ENCODE results near the gene PTGER2.

PTGER2 gene

DNA sequence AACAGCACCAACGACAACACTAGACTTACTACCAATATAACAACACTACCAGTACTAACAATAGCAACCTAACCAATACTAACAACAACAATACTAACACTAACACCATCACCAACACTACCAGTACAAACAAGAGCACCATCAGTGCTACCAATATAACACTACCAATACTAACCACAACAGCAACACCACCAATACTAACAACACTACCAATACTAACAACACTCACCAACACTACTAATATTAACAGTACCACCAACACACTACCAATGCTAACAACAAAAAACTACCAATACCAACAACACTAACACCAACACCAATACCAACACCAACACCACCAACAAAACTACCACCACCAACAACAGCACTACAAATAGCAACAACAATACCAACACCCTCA lies 25.1 kb downstream of the PTGER2 start:
- no peak for DNase-seq (ENCODE audit: low read depth)

DNA sequence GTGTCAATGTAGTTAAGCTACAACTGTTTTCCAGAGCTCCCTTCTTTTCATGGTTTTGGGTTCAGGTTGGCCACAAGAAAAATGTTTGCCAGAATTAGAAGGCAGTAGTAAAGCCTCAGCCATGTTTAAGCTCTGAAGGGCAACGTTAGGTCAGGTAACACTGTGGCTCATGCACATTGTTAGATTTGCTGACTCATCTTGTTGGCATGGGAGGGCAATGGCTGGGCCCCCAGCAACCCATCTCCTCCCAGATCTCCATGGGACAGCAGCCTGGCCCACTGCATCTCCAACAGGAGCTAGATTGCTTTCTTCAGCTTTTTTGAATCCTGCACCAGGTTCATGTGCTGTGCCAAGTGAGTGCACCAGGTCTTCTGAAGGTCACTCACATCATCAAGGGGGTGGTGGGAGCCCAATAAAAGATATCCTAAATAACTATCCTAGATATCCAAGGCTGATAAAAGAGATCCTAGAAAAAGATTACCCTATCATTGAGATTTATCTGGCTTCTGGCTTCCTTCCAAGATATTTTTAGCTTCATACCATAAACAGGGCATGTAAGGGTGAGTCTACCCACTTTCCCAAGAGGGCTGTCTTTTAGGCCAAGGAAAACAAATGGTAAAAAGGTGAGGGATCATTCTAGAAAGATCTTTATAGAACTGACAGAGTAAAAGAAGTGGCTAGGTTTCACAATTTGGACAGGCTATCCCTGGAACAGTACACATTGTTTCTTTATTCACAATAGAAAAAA lies 28.9 kb downstream of the PTGER2 start:
- no peak for DNase-seq (ENCODE audit: low read depth)

DNA sequence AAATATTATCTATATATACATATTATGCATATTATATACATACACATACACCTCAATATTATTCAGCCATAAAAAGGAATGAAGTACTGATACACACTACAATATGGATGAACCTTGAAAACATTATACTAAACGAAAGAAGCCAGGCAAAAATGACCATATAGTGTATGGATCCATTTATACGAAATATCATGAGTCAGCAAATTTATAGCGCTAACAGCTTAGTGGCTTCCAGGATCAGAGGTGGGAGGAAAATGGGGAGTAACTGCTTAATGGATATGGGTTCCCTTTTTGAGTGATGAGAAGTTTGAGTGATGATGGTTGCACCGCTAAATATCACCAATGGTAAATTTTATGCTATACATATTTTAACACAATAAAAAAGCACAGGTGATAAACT lies 32.7 kb downstream of the PTGER2 start:
- DNase-seq (ENCODE audit: low read depth), result no peak

DNA sequence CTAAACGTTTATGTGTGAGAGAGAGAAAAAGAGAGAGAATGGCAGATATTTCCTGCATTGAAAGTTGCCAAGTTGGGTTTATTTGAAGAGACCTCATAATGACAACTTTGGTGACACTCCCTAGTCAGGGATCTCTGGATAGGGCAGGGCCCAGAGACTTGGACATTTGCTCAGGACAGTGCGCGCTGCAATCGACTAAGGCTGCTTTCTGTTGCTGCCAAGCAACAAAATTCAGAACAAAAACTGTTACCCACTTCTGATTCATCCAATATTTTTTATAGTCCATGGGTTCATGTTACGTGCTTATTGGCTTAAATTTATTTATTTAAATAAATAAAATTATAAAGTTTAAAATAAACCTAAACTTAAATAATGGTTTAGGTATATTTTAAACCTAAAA lies 34.2 kb downstream of the PTGER2 start:
- DNase-seq (ENCODE audit: low read depth), result no peak

DNA sequence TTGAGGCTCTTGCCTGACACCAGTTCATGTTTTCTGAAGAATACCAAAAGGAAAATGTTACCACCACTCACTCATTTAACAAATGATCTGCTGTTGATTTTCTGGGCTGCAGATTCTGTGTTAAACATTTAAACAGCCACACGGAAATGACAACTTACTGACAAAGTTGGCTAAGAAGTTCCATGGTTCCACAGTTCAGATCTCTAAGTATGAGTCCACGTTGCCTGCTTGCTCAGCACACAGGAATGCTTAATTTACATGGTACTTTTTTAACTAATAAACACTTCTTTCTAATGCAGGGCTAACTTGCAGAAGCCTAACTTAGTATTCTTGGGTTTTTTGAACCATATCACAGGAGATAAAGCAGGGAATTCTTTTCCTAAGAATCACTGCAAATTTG lies 34.7 kb downstream of the PTGER2 start:
- DNase-seq (ENCODE audit: low read depth), result no peak

DNA sequence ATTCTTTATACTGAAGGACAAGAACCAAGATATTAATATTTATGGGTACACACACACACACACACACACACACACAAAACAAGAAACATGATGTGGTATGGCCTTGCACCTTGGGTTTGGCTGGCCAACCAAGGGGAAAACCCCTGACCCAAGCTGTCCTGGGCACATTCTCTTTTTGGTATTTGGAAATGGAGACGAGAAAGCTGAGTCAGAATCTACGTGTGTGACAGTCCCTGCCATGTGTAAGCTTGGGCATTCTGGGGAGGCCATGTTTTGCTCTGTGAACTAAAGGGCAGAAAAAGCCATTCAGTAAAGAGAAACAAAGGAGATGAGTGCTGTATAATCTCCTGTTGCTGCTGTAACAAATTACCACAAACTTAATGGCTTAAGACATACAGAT lies 35.6 kb downstream of the PTGER2 start:
- DNase-seq (ENCODE audit: low read depth), result no peak

DNA sequence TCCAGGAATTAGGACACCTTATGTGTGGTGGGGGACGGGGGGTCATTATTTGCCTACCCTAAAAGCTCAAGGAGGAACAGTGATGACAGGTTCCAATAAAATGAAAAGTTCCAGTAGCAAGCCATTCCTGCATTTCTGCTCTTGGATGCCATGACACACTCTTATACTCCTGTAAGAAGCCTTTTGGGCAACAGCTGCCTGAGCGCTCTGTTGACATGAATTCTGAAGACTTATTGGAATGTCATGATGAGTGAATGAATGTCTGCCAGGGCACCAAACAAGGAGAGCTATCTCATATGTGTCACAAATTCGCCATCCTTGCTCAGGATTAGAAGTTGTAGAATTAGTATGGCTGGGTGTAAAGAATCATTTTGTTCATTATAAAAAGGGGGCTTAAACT lies 36.3 kb downstream of the PTGER2 start:
- no peak for DNase-seq (ENCODE audit: low read depth)

DNA sequence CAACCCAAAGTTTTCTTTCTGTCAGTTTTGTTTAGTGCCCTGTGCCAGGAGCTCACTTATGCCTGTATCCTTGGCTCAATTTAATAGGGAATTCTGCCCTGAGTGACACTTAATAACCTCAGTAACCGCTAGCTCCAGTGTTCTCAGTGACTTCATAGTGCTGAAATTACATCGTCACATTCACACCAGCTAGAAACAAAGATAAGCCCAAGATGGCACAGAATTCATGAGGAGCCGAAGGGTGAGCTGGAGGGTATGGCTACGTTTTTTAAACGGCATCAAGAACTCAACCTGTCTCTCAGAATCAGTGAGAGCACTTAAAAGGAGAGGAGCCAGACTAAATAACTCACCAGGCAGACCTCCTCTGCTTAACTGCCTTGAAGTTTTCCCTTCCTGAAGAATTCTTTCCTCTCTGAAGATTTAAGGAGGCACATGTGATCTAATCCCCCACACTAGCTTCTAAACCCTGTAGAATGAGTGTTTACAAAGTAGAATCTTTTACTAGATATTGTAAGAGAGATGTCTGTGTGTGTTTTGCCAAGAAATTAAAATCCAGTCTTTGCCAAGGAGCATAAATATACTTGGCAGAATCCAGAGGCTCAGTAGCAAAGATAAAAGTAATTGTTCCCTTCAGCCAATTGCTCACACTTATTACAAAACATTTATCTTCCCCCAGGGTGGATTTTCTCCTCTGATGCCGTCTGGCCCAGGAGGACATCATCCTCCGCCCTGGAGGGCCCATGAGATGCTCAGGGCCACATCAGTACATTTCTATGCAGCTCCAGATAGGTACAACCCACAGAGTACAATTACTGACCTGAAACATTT lies 37.3 kb downstream of the PTGER2 start:
- no peak for DNase-seq (ENCODE audit: low read depth)

DNA sequence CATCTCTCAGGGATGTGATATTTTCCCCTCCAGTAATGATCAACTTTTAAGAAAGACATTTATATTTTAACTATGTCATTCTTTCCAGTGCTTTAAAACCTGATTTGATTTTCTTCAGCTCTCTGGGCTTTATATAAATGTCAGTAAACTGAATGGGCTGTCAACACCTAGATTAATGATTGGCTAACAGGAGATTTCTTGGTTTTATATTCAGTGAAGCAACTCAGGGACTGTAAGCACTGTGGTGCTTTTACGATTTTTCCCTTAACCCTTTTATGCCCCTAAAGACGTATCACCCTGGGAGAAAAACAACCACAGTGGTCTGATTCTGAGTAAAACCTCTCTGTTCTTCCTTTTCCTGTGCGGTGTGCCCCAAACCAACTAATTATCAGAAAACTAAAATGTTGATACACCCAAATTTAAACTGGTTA lies 38.0 kb downstream of the PTGER2 start:
- no peak for DNase-seq (ENCODE audit: low read depth)

DNA sequence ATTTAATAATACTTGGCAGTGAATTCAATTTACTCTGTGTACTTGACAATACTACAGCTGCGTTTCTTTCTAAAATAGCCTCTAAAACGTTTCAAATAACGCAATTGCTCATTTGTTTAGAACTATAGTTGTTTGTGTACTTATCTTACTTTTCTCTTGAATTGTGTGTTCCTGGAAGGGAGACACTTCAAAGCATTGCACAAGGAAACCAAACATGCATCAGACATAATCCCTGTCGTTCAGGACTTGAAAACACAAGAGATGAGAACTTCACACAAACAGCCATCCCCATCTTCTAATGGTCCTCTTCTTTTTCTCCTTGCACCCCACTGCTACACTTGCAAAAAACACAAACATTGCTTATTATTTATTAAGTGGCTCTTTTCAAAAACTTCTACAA lies 38.5 kb downstream of the PTGER2 start:
- no peak for DNase-seq (ENCODE audit: low read depth)

DNA sequence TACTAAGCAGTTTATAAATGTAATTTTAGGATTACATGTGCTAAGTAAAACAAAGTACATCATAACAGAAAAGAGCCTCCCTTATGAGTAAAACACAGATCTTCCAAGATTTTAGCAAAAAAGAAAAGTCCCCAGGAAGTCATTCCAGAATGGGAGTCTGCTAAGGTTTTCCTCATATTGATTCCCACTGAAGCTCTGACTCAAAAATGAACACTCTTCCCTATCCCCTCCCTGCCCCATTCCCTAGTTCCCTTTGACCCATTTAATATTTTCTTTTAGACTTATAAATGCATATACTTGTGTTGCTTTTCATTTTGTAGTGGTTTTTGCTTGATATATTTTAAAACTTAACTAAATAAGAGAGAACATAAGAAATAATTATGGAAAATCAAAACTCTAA lies 40.1 kb downstream of the PTGER2 start:
- no peak for DNase-seq (ENCODE audit: low read depth)

DNA sequence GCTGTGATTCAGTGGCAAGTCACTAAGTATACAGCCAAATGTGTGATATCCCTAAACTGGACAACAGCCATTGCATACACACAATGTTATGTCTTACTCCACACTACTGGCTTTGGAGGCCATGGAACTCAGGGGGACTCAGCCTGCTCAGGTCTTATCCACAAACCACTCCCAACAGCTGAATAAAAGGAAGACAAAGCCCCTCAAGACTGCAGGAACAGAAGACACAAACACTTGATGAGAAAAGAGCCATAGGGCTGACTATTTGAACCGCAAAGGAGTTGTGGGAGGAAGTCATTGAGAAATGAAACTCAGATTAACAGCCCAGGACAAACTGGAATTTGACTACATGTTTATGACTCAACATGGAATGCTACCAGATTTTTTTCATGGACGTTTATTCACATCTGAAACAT lies 40.9 kb downstream of the PTGER2 start:
- no peak for DNase-seq (ENCODE audit: low read depth)

DNA sequence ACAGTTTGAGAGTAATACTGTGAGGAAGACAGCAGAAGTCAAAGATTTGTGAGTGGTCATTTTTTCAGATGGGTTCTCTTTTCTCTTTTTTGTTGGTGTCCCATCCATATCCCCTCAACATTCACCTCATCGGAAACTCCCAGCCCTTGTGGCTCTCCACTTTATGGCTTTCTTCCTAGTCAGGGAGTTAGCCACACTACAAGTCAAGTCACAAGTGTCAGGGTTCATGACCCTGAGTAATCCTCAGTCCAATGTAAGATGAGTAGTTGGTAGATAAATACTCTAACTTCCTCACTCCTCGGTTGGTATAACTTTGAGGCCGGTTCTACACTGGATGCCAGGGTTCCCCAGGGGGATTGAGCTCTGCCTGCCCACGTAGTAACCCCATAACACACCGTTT lies 41.4 kb downstream of the PTGER2 start:
- no peak for DNase-seq (ENCODE audit: low read depth)

DNA sequence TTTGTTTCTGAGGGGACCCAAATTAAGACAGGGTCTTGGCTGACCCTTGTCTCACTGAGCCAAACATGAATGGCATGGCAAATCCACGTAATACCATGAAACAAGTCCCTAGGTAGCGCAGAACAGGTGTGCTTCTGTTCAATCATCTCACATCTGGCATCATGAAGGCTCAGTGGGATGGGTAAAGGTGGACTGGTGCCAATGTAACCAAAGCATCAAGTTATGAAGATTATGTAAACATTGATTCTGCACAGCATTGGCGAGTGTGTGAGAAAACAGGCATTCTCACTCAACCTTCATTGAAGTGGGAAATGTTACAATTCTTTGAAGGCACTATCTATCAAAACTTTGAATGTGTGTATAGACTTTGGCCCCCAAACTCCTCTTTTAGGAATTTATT lies 41.9 kb downstream of the PTGER2 start:
- no peak for DNase-seq (ENCODE audit: low read depth)

DNA sequence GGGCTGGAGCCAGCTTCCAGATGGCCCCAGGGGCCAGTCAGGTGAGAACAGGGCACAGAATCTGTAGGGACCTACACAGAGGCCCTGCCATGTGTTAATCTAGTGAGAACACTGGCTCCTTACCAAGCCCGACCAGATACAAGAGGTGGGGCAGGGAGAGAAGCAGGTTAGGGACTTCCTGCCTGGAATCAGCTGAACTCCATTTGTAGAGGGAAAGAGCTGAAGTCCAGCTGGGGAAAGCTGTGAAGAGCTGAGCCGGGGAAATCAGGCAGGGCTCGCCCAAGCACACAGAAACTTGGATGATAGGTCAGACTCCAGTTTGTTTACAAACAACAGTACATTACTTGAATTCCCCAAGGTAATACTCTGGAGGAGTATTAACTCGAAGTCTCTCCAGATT lies 46.7 kb downstream of the PTGER2 start:
- DNase-seq (ENCODE audit: low read depth), result no peak

DNA sequence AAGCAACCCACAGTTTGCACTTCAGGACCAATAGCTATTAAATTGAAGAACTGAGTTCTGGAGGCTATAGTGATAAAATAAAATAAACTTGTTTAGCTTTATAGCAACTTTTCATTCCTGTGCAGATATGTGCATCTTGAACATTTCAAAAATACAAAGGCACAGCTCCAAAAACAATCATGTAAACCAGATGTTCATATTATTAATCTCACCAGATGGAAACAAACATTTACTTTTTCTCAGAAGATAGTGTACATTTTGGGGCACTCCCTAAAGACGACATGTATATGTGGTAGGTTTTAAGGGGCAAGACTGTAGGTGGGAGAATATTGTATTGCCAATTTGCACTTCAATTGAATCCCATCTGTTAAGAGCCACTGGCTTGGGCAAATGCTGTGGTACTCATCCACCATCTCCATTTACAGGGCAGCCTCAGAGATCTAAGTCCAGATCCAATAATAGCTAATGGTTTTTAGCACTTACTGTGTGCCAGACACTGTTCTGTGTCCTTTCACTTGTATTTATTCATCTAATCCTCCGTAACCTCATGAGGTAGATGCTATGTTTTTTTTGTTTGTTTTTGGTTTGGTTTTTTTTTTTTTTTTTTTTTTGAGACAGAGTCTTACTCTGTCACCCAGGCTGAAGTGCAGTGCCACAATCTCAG lies 49.1 kb downstream of the PTGER2 start:
- no peak for DNase-seq (ENCODE audit: low read depth)

DNA sequence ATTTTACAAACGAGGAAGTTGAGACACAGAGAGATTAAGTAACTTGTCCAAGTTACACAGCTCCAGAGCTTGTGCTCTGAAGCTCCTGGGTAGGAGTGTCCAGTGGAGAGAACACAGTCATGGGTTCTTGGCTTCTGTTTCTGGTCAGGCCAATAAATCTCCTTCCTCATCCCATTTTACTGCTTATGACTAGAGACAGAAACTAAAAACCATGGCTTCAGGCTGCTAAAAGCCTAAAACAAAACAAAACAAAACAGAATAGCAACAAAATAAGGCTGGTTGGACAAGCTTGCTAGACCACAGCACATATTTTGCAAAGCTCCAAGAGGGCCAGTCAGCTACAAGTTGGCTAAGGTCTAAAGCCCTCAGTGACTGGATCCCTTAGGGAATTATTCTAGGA lies 49.8 kb downstream of the PTGER2 start:
- DNase-seq (ENCODE audit: low read depth), result no peak

DNA sequence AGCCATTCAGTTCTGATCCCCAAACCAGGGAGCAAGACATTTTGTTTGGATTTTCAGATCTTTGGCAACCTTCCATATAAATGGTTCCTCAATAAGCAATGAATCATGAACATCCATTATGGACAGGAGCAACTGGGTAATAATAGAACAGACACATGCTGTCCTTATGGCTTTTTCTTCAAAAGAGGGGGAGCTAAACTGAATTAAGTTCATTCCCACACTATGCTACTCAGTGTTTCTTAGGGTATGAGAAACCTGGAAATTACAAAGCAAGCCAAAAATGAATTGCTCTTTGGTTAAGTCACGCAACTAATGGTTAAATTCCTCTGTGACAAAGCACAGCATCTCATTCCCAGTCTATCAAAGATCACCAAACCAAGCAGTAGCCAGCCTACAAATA lies 51.0 kb downstream of the PTGER2 start:
- DNase-seq (ENCODE audit: low read depth), result no peak

DNA sequence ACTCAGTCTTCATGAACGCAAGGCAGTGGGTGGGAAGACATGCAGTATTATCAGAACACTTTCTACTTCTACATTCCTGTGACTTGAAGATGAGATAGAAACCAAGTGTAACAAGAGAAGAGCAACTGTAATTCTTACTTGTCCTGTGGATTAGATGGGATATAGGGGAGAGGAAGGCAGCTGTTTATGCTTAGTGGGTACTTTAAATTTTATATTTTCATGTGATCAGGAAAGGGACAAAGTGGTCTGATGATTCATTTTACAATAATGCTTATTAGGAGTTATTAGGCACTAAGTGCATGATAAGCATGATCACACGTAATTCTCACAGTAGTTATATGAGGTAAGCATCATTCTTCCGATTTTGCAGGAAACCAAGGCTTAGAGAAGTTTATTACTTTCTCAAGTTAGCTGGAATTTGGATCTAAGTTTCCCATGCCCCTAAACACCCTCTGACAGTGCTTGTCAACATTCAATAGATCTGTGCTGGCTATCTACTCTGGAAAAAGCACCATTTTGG lies 52.7 kb downstream of the PTGER2 start:
- DNase-seq (ENCODE audit: low read depth), result no peak

DNA sequence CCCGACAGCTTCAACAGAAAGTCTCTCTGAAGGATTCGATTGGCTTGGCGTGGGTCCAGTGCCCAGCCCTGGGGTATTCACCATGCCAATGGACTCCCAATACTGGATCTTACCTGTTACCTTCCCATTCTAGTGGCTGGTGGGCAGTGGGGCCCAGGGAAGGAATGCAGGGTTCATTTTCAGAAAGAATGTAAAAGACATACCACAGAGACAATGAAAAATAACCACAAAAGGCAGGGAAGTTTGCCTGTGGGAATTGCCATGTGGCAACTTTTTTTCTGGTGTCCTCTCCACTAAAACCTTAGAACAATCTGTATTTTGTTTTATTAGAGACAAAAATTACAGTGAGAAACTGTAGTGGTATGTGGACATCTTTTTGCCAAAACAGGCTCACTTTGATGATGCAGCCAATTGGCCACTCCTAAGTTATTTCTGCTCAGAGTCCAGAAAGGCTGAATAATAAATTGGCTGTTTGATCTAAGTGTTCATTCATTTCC lies 55.2 kb downstream of the PTGER2 start:
- no peak for DNase-seq (ENCODE audit: low read depth)

DNA sequence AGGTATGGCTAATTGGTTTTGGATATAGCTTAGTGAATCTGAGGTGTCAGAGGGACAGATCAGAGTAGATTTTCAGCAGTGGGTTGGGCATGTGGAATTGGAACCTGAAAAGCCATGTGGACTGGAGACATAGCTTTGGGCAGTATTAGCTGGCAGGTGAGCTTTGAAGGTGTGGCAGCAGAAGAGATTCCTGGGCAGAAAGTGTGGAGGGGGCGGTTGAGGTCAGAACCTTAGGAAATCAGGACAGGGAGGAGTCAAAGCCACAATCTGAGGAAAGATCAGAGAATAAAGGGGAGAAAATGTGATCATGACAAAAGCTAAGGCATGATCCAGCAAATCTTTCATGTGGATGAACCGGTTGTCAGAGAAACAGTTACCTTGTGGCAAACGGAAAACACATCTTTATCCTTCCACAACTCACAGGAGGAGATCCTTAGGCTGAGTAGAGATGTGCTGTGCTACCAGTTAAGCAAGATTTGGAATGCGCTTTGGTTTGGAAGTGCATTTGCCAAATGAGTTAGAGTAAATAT lies 56.4 kb downstream of the PTGER2 start:
- DNase-seq (ENCODE audit: low read depth), result no peak

DNA sequence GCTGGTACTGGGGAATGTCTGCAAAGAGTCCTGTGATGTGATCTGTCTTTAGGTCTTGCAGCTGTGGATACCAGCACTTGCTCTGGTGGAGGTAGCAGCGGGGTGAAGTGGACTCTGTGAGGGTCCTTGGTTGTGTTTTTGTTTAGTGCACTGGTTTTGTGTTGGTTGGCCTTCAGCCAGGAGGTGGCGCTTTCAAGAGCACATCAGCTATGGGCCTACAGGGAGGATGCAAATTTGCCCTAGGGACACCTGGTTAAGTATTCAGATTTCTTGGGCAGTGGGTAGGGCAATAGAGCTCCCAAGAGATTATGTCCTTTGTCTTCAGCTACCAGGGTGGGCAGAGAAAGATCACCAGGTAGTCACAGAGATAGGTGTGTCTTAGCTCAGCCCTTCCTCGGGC lies 63.8 kb downstream of the PTGER2 start:
- no peak for DNase-seq (ENCODE audit: low read depth)

Data from stimulated activated CD8-positive, alpha-beta memory T cell treated with anti-CD3 and anti-CD28 coated beads, Interleukin-7, amount 100 ng/mL, for 24 hours (primary cell).